ENCODE results near the gene NPC2.

The NPC2 gene

GRCh38 chr14:74518221-74518620, 25.1 kb upstream of the NPC2 start:
- no peak for DNase-seq

- DNase-seq: no peak
Measured at GRCh38 chr14:74517731-74518130, 24.6 kb upstream of the NPC2 start.

GRCh38 chr14:74516451-74517160, 23.5 kb upstream of the NPC2 start:
- no peak for DNase-seq

- DNase-seq: no peak
Measured at GRCh38 chr14:74515891-74516412, 22.8 kb upstream of the NPC2 start.

- DNase-seq: no peak
Measured at GRCh38 chr14:74514471-74514941, 21.4 kb upstream of the NPC2 start.

GRCh38 chr14:74511966-74512830, 19.1 kb upstream of the NPC2 start:
- no peak for DNase-seq

GRCh38 chr14:74510959-74511409, 17.9 kb upstream of the NPC2 start:
- no peak for DNase-seq

- DNase-seq: no peak
Measured at GRCh38 chr14:74510223-74510931, 17.3 kb upstream of the NPC2 start.

- no peak for DNase-seq
Measured at GRCh38 chr14:74509587-74510222, 16.6 kb upstream of the NPC2 start.

GRCh38 chr14:74508844-74509428, 15.8 kb upstream of the NPC2 start:
- no peak for DNase-seq

- no peak for DNase-seq
Measured at GRCh38 chr14:74508292-74508731, 15.2 kb upstream of the NPC2 start.

- no peak for DNase-seq
Measured at GRCh38 chr14:74507840-74508239, 14.7 kb upstream of the NPC2 start.

- DNase-seq: no peak
Measured at GRCh38 chr14:74507085-74507484, 14.0 kb upstream of the NPC2 start.

GRCh38 chr14:74506411-74506851, 13.3 kb upstream of the NPC2 start:
- no peak for DNase-seq

- DNase-seq: no peak
Measured at GRCh38 chr14:74505831-74506230, 12.7 kb upstream of the NPC2 start.

- no peak for DNase-seq
Measured at GRCh38 chr14:74504874-74505720, 12.0 kb upstream of the NPC2 start.

GRCh38 chr14:74504412-74504811, 11.3 kb upstream of the NPC2 start:
- DNase-seq: no peak

- no peak for DNase-seq
Measured at GRCh38 chr14:74503938-74504335, 10.8 kb upstream of the NPC2 start.

- no peak for DNase-seq
Measured at GRCh38 chr14:74503291-74503937, 10.3 kb upstream of the NPC2 start.

GRCh38 chr14:74502236-74503019, 9.3 kb upstream of the NPC2 start:
- DNase-seq: no peak
